Measurements from ENCODE around the gene NLGN1.

- TF ChIP-seq EP300 (IDR thresholded peaks at IDR 0.05; ENCODE audit: low read depth in 2 of 2, low read length in 2 of 2) (no peak), EP300 (CRISPR knock-in tag; IDR thresholded peaks at IDR 0.05; ENCODE audit: borderline replicate concordance) (no peak), POLR2A (IDR thresholded peaks at IDR 0.05; ENCODE audit: insufficient read depth in 1 of 2, low read depth in 2 of 2, low read length in 2 of 2) (no peak), SP5 (CRISPR knock-in tag; IDR thresholded peaks at IDR 0.05; ENCODE audit: borderline replicate concordance, low read depth) (no peak), MTF1 (CRISPR knock-in tag; IDR thresholded peaks at IDR 0.05) (no peak), ZZZ3 (CRISPR knock-in tag; IDR thresholded peaks at IDR 0.05; ENCODE audit: borderline replicate concordance) (no peak), ZNF430 (CRISPR knock-in tag; IDR thresholded peaks at IDR 0.05) (no peak), SRF (IDR thresholded peaks at IDR 0.05; ENCODE audit: low read depth, low read length) (no peak)
Observed at GRCh38 chr3:174330303-174330702, 932.8 kb downstream of the NLGN1 start.
